22Rv1 (cell line): ENCODE measurements around the gene PILRB.

ENCODE experiments used
- H3K27ac ChIP-seq: fragments of 450-650 bp; 2 replicates; pipeline ENCODE4 v1.5.1; 2017
- ZFX ChIP-seq: fragments of 450-650 bp; IDR thresholded peaks from 2 replicates; pipeline ENCODE4 v1.6.1; 2017; ENCODE audit warnings: antibody characterized with exemption, borderline replicate concordance
- TF ChIP-seq, protein P1 (sequence below): fragments of 450-650 bp; IDR thresholded peaks from 2 replicates; pipeline ENCODE4 v1.5.1; 2017; ENCODE audit warnings: mild to moderate bottlenecking

PILRB gene

DNA sequence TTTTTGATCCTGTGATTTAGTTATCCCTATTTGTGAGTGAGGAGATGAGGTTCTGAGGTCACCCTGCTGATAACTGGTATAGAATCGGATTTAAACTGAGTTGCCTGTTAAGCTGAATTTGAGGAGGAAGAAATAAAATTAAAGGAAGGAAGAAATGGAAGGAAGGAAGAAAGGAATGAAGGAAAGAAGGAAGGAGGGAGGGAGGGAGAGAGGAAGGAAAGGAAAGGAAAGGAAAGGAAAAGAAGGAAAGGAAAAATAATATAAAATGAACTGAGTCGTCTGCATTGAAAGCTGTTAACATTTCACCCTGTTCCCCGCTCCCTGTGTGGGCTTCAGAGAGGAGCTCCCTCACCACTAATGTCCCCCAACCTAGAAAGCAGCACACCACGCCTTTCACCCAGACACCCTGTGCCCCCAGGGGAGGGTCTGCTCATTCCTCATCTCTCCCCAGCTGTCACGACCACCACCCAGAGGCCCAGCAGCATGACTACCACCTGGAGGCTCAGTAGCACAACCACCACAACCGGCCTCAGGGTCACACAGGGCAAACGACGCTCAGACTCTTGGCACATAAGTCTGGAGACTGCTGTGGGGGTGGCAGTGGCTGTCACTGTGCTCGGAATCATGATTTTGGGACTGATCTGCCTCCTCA lies 31.6 kb downstream of the PILRB start:
- TF ChIP-seq, protein P1, sequence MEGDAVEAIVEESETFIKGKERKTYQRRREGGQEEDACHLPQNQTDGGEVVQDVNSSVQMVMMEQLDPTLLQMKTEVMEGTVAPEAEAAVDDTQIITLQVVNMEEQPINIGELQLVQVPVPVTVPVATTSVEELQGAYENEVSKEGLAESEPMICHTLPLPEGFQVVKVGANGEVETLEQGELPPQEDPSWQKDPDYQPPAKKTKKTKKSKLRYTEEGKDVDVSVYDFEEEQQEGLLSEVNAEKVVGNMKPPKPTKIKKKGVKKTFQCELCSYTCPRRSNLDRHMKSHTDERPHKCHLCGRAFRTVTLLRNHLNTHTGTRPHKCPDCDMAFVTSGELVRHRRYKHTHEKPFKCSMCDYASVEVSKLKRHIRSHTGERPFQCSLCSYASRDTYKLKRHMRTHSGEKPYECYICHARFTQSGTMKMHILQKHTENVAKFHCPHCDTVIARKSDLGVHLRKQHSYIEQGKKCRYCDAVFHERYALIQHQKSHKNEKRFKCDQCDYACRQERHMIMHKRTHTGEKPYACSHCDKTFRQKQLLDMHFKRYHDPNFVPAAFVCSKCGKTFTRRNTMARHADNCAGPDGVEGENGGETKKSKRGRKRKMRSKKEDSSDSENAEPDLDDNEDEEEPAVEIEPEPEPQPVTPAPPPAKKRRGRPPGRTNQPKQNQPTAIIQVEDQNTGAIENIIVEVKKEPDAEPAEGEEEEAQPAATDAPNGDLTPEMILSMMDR, result no peak
- TF ChIP-seq ZFX, result no peak
- no peak overlapping the region for H3K27ac ChIP-seq

DNA sequence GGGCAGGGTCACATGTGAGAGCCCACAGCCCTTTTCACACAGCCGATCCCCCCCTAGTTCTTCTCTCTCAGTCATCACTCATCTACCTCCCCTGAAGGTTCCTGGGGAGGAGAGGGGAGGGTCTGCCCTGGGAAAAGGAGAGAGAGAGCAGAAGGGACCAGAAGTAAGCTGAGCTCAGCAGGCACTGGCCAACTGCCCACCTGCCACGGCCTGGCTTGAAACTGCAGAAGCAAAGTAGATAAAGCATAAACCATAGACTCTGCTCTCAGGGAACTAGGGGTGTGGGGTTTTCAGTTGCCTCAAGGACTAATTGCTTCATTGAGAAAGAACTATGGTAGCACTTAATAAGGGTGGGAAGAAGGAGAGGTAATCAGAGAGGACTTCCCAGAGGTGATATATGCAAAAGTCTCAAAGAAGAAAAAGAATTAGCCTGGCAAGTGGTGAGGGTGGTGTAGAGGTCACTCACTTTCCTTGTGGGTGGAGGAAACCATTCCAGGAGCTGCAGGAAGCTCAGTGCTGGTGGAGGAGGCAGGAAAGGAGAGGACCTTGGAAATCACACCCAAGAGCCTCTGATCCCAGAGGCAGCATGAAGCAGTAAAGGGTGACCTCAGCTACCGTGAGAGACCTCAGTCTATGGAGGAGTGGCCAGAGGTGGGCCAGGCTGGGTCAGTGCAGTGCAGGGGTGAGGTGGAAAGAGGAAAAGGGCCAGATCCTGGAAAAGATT lies 32.5 kb downstream of the PILRB start:
- TF ChIP-seq, protein P1, result no peak
- H3K27ac ChIP-seq, result no peak overlapping the region

DNA sequence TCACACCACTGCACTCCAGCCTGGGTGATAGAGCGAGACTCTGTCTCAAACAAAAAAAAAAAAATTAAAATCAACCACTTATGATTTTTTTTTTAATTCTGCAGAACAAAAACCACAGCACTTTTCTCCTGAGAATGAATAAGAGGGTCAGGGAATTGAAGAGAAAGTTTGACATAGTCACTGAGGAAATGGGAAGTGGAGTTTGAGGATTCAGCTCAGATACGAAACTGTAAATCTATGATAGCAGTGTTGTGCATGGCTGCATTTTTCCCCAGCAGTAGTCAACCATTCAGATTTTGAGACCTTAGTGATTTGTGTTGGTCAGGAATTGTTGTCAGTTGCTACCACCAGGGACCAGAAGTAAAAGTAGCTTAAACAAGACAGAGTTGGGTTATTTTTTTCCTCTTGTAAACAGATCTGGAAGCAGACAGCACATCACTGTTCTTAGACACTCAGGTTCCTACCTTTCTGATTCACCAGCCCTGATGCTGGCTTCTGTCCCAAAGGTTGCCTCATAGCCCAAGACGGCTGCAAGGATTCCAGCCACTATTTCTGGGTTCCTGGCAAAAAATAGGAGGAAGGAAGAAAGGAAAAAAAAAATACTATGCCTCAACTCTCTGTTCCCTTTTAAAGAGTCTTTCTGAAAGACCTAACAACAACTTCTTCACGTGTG lies 35.5 kb downstream of the PILRB start:
- H3K27ac ChIP-seq, result no peak overlapping the region
- TF ChIP-seq, protein P1, result no peak
- TF ChIP-seq ZFX, result no peak

DNA sequence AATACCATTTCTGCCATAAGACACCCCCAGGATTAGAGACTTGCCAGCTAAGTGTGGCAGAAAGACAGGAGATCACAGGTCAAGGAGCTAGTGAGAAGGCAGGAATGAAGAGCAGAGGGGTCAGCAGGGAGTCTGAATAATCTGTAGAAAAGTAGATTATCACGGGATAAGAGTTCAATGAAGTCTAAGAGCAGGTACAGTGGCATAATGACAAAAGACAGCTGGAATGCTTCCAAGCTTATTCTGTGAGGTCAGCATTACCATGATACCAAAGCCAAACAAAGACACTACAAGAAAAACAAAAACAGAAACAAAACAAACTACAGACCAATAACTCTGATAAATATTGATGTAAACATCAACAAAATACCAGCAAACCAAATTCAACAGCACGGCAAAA lies 36.2 kb downstream of the PILRB start:
- no peak overlapping the region for H3K27ac ChIP-seq
- TF ChIP-seq, protein P1, result no peak
- TF ChIP-seq ZFX, result no peak

DNA sequence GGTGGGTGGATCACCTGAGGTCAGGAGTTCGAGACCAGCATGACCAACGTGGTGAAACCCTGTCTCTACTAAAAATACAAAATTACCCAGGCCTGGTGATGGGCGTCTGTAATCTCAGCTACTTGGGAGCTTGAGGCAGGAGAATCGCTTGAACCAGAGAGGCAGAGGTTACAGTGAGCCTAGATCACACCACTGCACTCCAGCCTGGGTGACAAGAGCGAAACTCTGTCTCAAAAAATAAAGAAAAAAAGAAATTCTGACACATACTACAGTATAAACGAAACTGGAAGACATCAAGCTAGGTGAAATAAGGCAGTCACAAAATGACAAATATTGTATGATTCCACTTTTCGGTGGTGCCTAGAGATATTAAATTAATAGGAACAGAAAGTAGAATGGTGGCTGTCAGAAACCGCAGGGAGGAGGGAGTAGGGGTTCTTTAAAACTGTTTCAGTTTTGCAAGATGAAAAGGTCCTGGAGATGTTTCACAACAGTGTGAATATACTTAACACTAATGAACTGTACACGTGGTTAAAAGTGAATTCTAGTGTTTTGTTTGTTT lies 38.6 kb downstream of the PILRB start:
- TF ChIP-seq, protein P1, result no peak
- no peak for TF ChIP-seq ZFX
- H3K27ac ChIP-seq, result no peak overlapping the region

DNA sequence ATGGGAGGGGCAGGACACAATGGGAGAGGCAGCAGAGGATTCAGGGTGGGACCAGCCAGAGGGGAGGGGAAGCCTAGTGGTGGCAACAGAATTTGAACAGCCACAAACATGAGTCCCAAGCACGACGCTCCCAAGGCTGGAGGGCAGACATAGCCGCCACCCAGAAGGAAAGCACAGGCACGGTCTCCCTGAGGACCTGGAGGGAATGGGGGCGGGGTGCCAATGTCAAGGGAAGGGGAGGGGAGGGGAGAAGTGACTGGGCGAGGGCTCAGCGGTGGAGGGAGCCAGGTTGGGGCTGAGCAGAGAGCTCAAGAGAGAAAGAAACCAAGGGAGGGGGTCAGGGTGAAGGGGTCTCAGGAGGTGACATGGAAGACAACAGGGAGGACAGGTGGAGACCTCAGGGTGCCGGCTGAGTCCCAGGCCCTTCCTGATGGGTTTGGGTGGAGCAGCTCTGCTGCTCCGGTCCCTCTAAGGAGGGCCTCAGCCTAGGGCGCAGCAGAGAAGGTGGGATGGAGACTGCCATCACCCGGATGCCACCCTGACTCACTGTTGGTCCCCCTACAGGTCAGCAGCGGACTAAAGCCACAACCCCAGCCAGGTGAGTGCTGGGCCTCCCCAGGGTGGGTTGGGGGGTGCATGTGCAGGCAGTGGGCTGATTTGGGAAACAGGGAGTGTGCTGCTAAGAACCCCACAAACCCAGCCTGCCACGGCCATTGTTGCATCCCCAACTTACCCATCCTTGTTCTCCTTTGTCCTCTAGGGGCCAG lies 39.6 kb downstream of the PILRB start:
- TF ChIP-seq ZFX, result no peak
- TF ChIP-seq, protein P1, result peak; percentile 12; the same call in 1 of the 2 replicates
- H3K27ac ChIP-seq, result no peak overlapping the region
